Trophoblast cell (in vitro differentiated cells and primary cell): ENCODE data around the gene HELZ2.
"Not testable (repeated sequence)": the region's sequence is repeated elsewhere in the genome, so short reads cannot be mapped to it uniquely, and the experiment has no call there.

Experiments used
- DNase-seq, 2 donors: peaks; one replicate each; pipeline ENCODE4 v3.0.0-alpha.2; 2016
- H2AFZ ChIP-seq: 2 replicates; pipeline ENCODE4 v1.6.1; 2013; ENCODE audit warnings: low read length, moderate library complexity, mild to moderate bottlenecking; ENCODE audit not compliant: insufficient read depth, poor library complexity
- H2AK5ac ChIP-seq: 2 replicates; pipeline ENCODE4 v1.6.1; 2013; ENCODE audit warnings: mild to moderate bottlenecking, low read length
- H2BK120ac ChIP-seq: 2 replicates; pipeline ENCODE4 v1.6.1; 2013; ENCODE audit warnings: low read length, mild to moderate bottlenecking, moderate library complexity; ENCODE audit not compliant: insufficient read depth, poor library complexity
- H2BK12ac ChIP-seq: 2 replicates; pipeline ENCODE4 v1.6.1; 2013; ENCODE audit warnings: mild to moderate bottlenecking, low read length, moderate library complexity
- H2BK5ac ChIP-seq: 2 replicates; pipeline ENCODE4 v1.6.1; 2013; ENCODE audit warnings: low read length, low read depth, moderate library complexity, mild to moderate bottlenecking; ENCODE audit not compliant: poor library complexity
- H3K14ac ChIP-seq: 2 replicates; pipeline ENCODE4 v1.6.1; 2013; ENCODE audit warnings: mild to moderate bottlenecking, low read length
- H3K18ac ChIP-seq: 2 replicates; pipeline ENCODE4 v1.6.1; 2013; ENCODE audit warnings: mild to moderate bottlenecking, low read length
- H3K23ac ChIP-seq: 2 replicates; pipeline ENCODE4 v1.6.1; 2013; ENCODE audit warnings: low read length
- H3K27ac ChIP-seq: 2 replicates; pipeline ENCODE4 v1.5.1; 2013; ENCODE audit warnings: low read depth, mild to moderate bottlenecking, inconsistent platforms, low read length, moderate library complexity
- H3K27me3 ChIP-seq: 2 replicates; pipeline ENCODE4 v1.6.1; 2013; ENCODE audit warnings: inconsistent platforms, mild to moderate bottlenecking, low read length, moderate library complexity; ENCODE audit not compliant: insufficient read depth
- H3K36me3 ChIP-seq, 2 experiments: 1 replicate in 1 of 2; 2 replicates in 1 of 2; pipeline ENCODE4 v1.6.1; 2013; ENCODE audit warnings: low read length in 2 of 2, mild to moderate bottlenecking in 2 of 2, moderate library complexity in 1 of 2; ENCODE audit not compliant: insufficient read depth in 2 of 2, control insufficient read depth in 1 of 2
- H3K4ac ChIP-seq: 2 replicates; pipeline ENCODE4 v1.6.1; 2013; ENCODE audit warnings: low read depth, mild to moderate bottlenecking, low read length, moderate library complexity
- H3K4me1 ChIP-seq, 2 experiments: 1 replicate in 1 of 2; 2 replicates in 1 of 2; pipeline ENCODE4 v1.6.1; 2013; ENCODE audit warnings: low read length in 2 of 2, mild to moderate bottlenecking in 2 of 2, moderate library complexity in 1 of 2; ENCODE audit not compliant: insufficient read depth in 2 of 2, control insufficient read depth in 1 of 2
- H3K4me2 ChIP-seq: 2 replicates; pipeline ENCODE4 v1.6.1; 2013; ENCODE audit warnings: inconsistent platforms, mild to moderate bottlenecking, low read length, moderate library complexity
- H3K4me3 ChIP-seq: 2 replicates; pipeline ENCODE4 v1.5.1; 2013; ENCODE audit warnings: mild to moderate bottlenecking, low read depth, low read length, inconsistent platforms
- H3K79me1 ChIP-seq: one replicate; pipeline ENCODE4 v1.6.1; 2013; ENCODE audit warnings: low read length
- H3K79me2 ChIP-seq: 2 replicates; pipeline ENCODE4 v1.6.1; 2013; ENCODE audit warnings: low read length, mild to moderate bottlenecking; ENCODE audit not compliant: control insufficient read depth, insufficient read depth, poor library complexity
- H3K9ac ChIP-seq: 2 replicates; pipeline ENCODE4 v1.6.1; 2013; ENCODE audit warnings: mild to moderate bottlenecking, low read length
- H3K9me3 ChIP-seq: 2 replicates; pipeline ENCODE4 v1.6.1; 2013; ENCODE audit warnings: low read depth, mild to moderate bottlenecking, control low read depth, inconsistent platforms, low read length; ENCODE audit not compliant: insufficient read depth
- H4K12ac ChIP-seq: 2 replicates; pipeline ENCODE4 v1.6.1; 2013; ENCODE audit warnings: low read depth, mild to moderate bottlenecking, low read length, moderate library complexity
- H4K8ac ChIP-seq: 2 replicates; pipeline ENCODE4 v1.6.1; 2013; ENCODE audit warnings: low read depth, mild to moderate bottlenecking, low read length, moderate library complexity
- H4K91ac ChIP-seq: one replicate; pipeline ENCODE4 v1.6.1; 2013; ENCODE audit warnings: low read depth, mild to moderate bottlenecking, low read length, moderate library complexity
- WGBS: extraction: QIAGEN DNeasy Blood & Tissue Kit; methylation state at CpG from one replicate; pipeline ENCODE4 v1.1.7; 2013; ENCODE audit warnings: missing lambda C conversion rate; ENCODE audit not compliant: insufficient read length, insufficient coverage; ENCODE audit errors: extremely low coverage; 5-methylcytosine and 5-hydroxymethylcytosine counted together

The HELZ2 gene

GRCh38 chr20:63560333-63560805 lies 13.7 kb downstream of the HELZ2 start:
- H4K12ac ChIP-seq = no peak overlapping the region
- H3K79me2 ChIP-seq = no peaks in the 10 kb centered on the region
- no peak overlapping the region for H2BK12ac ChIP-seq
- H3K9me3 ChIP-seq = peaks cover 4% of the 10 kb centered on the region
- no peak overlapping the region for H4K8ac ChIP-seq
- H3K14ac ChIP-seq = no peak overlapping the region
- no peak overlapping the region for H3K4ac ChIP-seq
- no peaks in the 10 kb centered on the region for H3K27me3 ChIP-seq
- no peak overlapping the region for H4K91ac ChIP-seq
- no peak overlapping the region for H3K9ac ChIP-seq
- no peak overlapping the region for H3K23ac ChIP-seq
- no peak overlapping the region for H3K4me2 ChIP-seq
- H2AK5ac ChIP-seq = no peak overlapping the region
- H2BK5ac ChIP-seq = no peak overlapping the region
- no peak overlapping the region for H3K4me3 ChIP-seq
- WGBS = no CpG with 5 or more reads among the region's 16 CpGs
- no peak overlapping the region for H3K18ac ChIP-seq
- no peaks in the 10 kb centered on the region for H3K4me1 ChIP-seq
- H2AFZ ChIP-seq = no peak overlapping the region
- no peaks in the 10 kb centered on the region for H3K79me1 ChIP-seq
- no peak for DNase-seq
- no peak overlapping the region for H2BK120ac ChIP-seq
- peaks cover 31 to 44% of the 10 kb centered on the region in 2 experiments for H3K36me3 ChIP-seq
- no peak overlapping the region for H3K27ac ChIP-seq

GRCh38 chr20:63559485-63560332 lies 14.3 kb downstream of the HELZ2 start:
- not testable (repeated sequence) for H3K18ac ChIP-seq, H2AFZ ChIP-seq, H2BK120ac ChIP-seq, DNase-seq, H2BK12ac ChIP-seq, H4K8ac ChIP-seq, H4K91ac ChIP-seq, H3K14ac ChIP-seq, H3K4ac ChIP-seq, H3K23ac ChIP-seq, H3K79me1 ChIP-seq, H3K79me2 ChIP-seq, H3K27me3 ChIP-seq, H3K9ac ChIP-seq, H3K4me2 ChIP-seq, H3K4me1 ChIP-seq, H3K4me3 ChIP-seq, H3K27ac ChIP-seq, H3K9me3 ChIP-seq, H2AK5ac ChIP-seq, H4K12ac ChIP-seq, H2BK5ac ChIP-seq
- WGBS = no CpG with 5 or more reads among the region's 31 CpGs
- peaks cover 25 to 37% of the 10 kb centered on the region in 2 experiments for H3K36me3 ChIP-seq

GRCh38 chr20:63558804-63559484 lies 15.1 kb downstream of the HELZ2 start:
- Histone ChIP-seq H4K8ac (no peak overlapping the region), H3K79me1 (no peaks in the 10 kb centered on the region), H2BK12ac (no peak overlapping the region), H3K4ac (no peak overlapping the region), H3K18ac (no peak overlapping the region), H2AK5ac (no peak overlapping the region), H3K79me2 (no peaks in the 10 kb centered on the region), H2BK5ac (no peak overlapping the region), H3K9ac (no peak overlapping the region), H3K14ac (no peak overlapping the region), H3K4me1 (no peaks in the 10 kb centered on the region), H4K12ac (no peak overlapping the region), H2AFZ (no peak overlapping the region), H3K9me3 (no peaks in the 10 kb centered on the region), H3K27ac (no peak overlapping the region), H3K36me3 (peaks cover 21 to 31% of the 10 kb centered on the region in 2 experiments), H3K4me2 (no peak overlapping the region), H3K23ac (no peak overlapping the region), H4K91ac (no peak overlapping the region), H2BK120ac (no peak overlapping the region), H3K27me3 (no peaks in the 10 kb centered on the region), H3K4me3 (no peak overlapping the region)
- no peak for DNase-seq
- WGBS = no CpG with 5 or more reads among the region's 14 CpGs

GRCh38 chr20:63557481-63557891 lies 16.6 kb downstream of the HELZ2 start:
- Histone ChIP-seq H4K8ac (no peak overlapping the region), H4K91ac (no peak overlapping the region), H3K27me3 (no peaks in the 10 kb centered on the region), H3K4me2 (no peak overlapping the region), H2BK5ac (no peak overlapping the region), H4K12ac (no peak overlapping the region), H2BK120ac (no peak overlapping the region), H2AFZ (no peak overlapping the region), H3K4me1 (peaks cover 6 to 7% of the 10 kb centered on the region in 2 experiments), H3K4ac (no peak overlapping the region), H3K23ac (no peak overlapping the region), H2BK12ac (no peak overlapping the region), H3K9ac (no peak overlapping the region), H3K79me2 (no peaks in the 10 kb centered on the region), H3K14ac (no peak overlapping the region), H3K18ac (no peak overlapping the region), H3K9me3 (peaks cover 2% of the 10 kb centered on the region), H2AK5ac (no peak overlapping the region), H3K4me3 (no peak overlapping the region), H3K36me3 (peaks cover 17 to 20% of the 10 kb centered on the region in 2 experiments), H3K27ac (no peak overlapping the region), H3K79me1 (peaks cover 3% of the 10 kb centered on the region)
- no peak for DNase-seq
- WGBS = no CpG with 5 or more reads among the region's 19 CpGs
